NCI-H1930 (cell line): ENCODE results near the gene BTN1A1.
A peak's percentile ranks its signal among the peaks of the same experiment; 100 is the strongest.
"Not testable (repeated sequence)": the region's sequence is repeated elsewhere in the genome, so short reads cannot be mapped to it uniquely, and the experiment has no call there.

Source experiments
- DNase-seq, 2 experiments: peaks; one replicate each; lab custom pipeline; 2025; lab: John Stamatoyannopoulos, UW

The BTN1A1 gene

GRCh38 chr6:26500102-26500501, at the start of gene BTN1A1:
TSS of gene BTN1A1 (plus strand) at chr6:26500303. CDS start at chr6:26501287, 984 bp downstream.
- DNase-seq = no peak

GRCh38 chr6:26452631-26453235, 47.4 kb upstream of the BTN1A1 start:
- no peak for DNase-seq

GRCh38 chr6:26454631-26455030, 45.5 kb upstream of the BTN1A1 start:
- DNase-seq = no peak

GRCh38 chr6:26455357-26455970, 44.6 kb upstream of the BTN1A1 start:
- no peak for DNase-seq

- no peak for DNase-seq
Measured at GRCh38 chr6:26457264-26457805, 42.8 kb upstream of the BTN1A1 start.

GRCh38 chr6:26457806-26458688, 42.1 kb upstream of the BTN1A1 start, which contains the start of gene BTN2A1:
TSS of gene BTN2A1 (plus strand) at chr6:26457955. CDS start at chr6:26458637, 682 bp downstream.
- peak; percentile 72 to 80 for DNase-seq

GRCh38 chr6:26459023-26459810, 40.9 kb upstream of the BTN1A1 start:
- no peak for DNase-seq

- DNase-seq = not testable (repeated sequence)
Measured at GRCh38 chr6:26461353-26461752, 38.8 kb upstream of the BTN1A1 start.

GRCh38 chr6:26464014-26464413, 36.1 kb upstream of the BTN1A1 start:
- DNase-seq = no peak

- no peak for DNase-seq
Measured at GRCh38 chr6:26464416-26465131, 35.5 kb upstream of the BTN1A1 start.

GRCh38 chr6:26465776-26466175, 34.3 kb upstream of the BTN1A1 start:
- DNase-seq = no peak

- DNase-seq = no peak
Measured at GRCh38 chr6:26468829-26469228, 31.3 kb upstream of the BTN1A1 start.

GRCh38 chr6:26470643-26471042, 29.5 kb upstream of the BTN1A1 start:
- no peak for DNase-seq

GRCh38 chr6:26471970-26472369, 28.1 kb upstream of the BTN1A1 start:
- no peak for DNase-seq

GRCh38 chr6:26472549-26473290, 27.4 kb upstream of the BTN1A1 start:
- no peak for DNase-seq

- DNase-seq = no peak
Measured at GRCh38 chr6:26473429-26473757, 26.7 kb upstream of the BTN1A1 start.

- peak in 1 of 2 experiments; percentile 43 for DNase-seq
Measured at GRCh38 chr6:26473758-26474438, 26.2 kb upstream of the BTN1A1 start.

- DNase-seq = no peak
Measured at GRCh38 chr6:26474439-26474881, 25.6 kb upstream of the BTN1A1 start.

- DNase-seq = no peak
Measured at GRCh38 chr6:26475823-26476729, 24.0 kb upstream of the BTN1A1 start.
